GM12873 (cell line): Measurements from ENCODE around the gene WNT9B.

Experiments
- TF ChIP-seq, protein P1 (sequence below): IDR thresholded peaks from 2 replicates; pipeline ENCODE4 v1.5.1; 2012; ENCODE audit warnings: low read depth, mild to moderate bottlenecking, moderate library complexity, low read length, control low read depth; ENCODE audit not compliant: insufficient read depth; ENCODE audit errors: missing control alignments

Gene WNT9B

DNA sequence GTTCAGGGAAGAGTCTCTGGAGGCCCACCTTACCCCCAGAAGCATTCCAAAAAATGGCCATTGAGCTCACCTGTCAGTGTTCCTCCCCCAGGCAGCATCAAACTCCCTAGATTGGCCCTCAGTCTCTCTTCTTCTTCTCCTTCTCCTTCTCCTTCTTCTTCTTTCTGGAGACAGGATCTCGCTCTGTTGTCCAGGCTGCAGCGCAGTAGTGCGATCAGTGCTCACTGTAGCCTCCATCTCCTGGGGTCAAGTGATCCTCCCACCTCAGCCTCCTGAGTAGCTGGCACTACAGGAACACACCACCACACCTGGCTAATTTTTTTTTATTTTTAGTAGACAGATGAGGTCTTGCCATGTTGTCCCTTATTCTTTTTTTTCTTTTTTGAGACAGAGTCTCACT is 16.5 kb upstream of the WNT9B start:
- TF ChIP-seq, protein P1, sequence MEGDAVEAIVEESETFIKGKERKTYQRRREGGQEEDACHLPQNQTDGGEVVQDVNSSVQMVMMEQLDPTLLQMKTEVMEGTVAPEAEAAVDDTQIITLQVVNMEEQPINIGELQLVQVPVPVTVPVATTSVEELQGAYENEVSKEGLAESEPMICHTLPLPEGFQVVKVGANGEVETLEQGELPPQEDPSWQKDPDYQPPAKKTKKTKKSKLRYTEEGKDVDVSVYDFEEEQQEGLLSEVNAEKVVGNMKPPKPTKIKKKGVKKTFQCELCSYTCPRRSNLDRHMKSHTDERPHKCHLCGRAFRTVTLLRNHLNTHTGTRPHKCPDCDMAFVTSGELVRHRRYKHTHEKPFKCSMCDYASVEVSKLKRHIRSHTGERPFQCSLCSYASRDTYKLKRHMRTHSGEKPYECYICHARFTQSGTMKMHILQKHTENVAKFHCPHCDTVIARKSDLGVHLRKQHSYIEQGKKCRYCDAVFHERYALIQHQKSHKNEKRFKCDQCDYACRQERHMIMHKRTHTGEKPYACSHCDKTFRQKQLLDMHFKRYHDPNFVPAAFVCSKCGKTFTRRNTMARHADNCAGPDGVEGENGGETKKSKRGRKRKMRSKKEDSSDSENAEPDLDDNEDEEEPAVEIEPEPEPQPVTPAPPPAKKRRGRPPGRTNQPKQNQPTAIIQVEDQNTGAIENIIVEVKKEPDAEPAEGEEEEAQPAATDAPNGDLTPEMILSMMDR: no peak

DNA sequence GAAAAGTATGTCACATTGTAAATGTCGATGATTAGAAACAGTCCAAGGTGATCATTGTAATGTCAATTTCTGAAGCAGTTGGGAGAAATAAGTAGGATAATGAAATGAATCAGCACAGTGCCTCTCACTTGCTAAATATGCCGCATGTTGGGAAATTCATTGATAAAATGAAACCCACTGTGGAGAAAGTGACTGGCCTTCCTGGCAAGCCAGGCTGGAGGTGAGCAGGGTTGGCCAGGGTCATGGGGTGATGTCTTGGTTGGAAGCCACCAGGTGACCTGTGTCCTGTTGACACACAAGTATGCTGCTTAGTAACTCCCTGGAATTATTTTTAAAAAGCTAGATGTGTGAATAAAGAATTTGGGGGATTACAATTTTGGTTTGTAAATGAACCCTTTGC is 14.9 kb upstream of the WNT9B start:
- TF ChIP-seq, protein P1: no peak

DNA sequence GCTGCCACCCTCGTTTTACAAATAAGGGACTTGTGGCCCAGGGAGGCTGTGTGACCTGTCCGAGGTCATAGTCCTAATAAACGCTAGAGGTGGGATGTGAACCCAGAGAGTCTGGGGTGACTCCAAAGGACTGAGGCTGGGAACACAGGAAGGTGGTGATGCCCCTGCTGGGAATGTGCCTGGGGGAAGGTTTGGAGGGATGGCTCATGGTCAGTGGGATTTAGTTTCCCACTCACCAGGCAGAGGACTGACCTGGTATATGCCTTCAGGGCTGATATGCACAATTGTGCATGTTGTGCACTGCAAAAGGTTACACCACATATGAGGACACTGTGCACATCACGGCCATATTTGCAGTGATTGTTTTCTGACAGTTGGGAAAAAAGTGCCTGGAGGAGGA is 13.9 kb upstream of the WNT9B start:
- TF ChIP-seq, protein P1: no peak

DNA sequence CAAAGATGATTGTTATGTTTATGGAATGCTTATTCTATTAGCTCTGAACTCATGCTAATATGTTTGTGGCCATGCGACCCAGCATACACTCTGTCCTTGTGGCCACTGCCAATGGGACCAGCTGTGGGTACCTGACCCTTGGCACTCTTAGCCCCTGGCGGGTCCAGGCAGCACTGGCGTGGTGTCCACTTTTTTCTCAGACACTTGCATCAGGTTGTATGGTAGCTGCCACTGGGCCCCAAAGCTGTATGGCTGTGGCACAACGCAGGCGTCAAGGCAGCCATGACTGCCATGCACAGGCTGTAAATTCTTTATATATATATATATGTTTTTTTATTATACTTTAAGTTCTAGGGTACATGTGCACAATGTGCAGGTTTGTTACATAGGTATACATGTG is 12.2 kb upstream of the WNT9B start:
- TF ChIP-seq, protein P1: no peak

DNA sequence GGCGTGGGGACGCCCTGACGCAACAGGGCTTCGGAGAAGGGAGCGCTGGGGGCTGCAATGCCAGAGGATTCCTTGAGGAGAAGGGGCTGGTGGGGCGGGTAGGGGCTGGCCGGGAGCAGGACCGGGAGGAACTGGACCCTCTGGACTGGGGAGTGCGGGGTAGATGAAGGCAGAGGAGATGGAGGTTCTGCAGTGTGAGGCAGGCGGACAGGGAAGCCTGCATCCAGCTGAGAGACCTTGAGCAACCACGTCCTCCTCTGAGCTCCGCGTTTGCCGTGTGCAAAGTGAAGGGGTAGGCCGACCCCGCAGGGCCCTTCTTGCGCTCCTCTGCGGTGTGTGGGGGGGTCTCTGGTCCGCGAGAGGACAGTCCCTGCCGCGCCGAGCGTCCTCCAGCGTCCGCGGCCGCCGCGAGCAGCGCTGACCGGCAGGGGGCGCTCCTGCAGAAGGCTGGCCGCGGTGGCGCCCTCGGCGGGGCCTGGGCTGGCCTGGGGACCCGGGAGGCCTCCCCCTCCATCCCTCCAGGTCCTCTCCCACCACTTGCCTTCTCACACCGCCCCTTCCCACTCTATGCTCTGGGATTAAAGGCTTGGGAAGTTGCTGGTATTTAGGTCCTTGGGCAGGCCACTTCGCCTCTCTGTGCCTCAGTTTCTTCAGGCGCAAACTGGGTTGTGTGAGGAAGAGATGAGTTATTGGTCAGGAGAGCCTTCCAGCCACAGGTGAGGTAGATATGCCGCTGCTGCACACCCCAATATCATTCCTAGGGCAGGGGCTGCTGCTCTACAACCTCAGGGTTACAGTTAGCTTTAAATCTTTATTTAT is 9.6 kb upstream of the WNT9B start:
- TF ChIP-seq, protein P1: peak; percentile 59

DNA sequence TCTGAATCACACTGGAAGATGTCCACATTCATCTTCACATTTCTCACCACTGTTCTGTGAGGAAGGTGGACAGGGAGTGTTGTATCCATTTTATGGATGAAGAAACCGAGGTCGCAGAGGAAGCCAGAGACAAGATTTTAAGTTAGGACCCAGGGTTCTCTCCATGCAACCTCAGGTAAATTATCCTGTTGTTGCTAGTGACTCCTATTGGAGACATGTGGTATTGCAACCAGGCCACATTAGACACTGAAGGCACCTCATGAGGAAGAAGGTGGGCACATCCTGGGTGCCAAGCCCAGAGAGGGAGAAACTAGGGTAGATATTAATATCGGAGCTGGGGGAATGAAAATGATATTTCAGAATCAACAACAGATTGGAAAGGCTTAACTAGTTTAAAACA is 8.5 kb upstream of the WNT9B start:
- TF ChIP-seq, protein P1: peak; percentile 73

DNA sequence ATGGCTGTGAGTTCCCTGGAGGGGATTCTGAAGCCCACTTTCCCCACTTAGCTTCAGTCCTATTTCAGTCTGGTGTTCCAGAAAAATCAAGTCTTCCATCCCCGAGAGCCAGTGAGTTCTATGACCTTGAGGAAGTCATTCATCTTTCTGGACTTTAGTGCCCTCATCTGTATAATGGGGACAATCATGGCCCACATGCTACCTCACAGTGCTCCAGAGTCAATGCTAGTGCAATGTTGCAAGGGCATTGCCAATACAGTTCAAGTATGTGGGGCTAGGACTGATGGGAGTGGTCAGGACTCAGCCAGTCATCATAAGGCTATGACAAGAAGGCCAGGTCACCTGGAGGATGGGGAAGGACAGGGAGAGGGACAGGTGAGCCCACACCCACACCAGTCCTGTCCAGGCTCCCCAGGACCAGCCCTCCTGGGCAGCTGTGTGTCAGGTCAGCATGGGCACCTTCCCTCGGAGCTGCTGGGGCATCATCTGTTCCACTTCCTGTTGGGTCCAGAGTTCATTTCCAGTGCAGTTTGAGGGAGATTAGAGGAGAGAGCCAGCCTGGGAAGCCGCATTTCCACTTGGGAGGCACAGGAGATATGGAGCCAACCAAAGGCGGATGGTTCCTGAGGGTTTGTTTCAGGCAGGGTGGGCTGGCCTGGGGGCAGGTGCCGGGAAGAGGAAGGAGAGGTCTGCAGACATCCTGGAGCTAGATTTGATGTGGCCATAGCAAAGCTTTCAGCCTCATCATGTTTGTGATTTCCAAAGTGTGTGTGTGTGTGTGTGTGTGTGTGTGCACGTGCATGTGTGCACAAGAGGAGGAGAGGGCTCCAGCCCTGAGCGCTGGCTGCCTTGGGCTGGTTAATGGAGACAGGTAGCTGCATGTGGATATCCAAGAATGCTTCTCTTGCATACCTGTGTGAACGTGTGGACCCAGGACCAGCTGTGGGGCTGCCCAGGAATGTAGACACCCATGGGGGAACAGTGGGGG is 3.9 kb upstream of the WNT9B start:
- TF ChIP-seq, protein P1: no peak
